ENCODE data around the gene SIGLEC12. TPM values are rescaled to one million over a fixed set of nuclear protein-coding genes. Genes with fewer than 3 reads are reported as not detected.
"Not testable (repeated sequence)": the region's sequence is repeated elsewhere in the genome, so short reads cannot be mapped to it uniquely, and the experiment has no call there.

SIGLEC12 gene
- total RNA-seq, 1 donor from 2014 or later: not detected

- H3K4me3 ChIP-seq (ENCODE audit: low read depth, low read length): no peak overlapping the region
- DNase-seq (ENCODE audit: low read depth): no peak
- TF ChIP-seq, protein P1, sequence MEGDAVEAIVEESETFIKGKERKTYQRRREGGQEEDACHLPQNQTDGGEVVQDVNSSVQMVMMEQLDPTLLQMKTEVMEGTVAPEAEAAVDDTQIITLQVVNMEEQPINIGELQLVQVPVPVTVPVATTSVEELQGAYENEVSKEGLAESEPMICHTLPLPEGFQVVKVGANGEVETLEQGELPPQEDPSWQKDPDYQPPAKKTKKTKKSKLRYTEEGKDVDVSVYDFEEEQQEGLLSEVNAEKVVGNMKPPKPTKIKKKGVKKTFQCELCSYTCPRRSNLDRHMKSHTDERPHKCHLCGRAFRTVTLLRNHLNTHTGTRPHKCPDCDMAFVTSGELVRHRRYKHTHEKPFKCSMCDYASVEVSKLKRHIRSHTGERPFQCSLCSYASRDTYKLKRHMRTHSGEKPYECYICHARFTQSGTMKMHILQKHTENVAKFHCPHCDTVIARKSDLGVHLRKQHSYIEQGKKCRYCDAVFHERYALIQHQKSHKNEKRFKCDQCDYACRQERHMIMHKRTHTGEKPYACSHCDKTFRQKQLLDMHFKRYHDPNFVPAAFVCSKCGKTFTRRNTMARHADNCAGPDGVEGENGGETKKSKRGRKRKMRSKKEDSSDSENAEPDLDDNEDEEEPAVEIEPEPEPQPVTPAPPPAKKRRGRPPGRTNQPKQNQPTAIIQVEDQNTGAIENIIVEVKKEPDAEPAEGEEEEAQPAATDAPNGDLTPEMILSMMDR (conservative IDR thresholded peaks at IDR 0.05; ENCODE audit: low read depth, low read length): no peak
These were observed 1.8 kb upstream of the SIGLEC12 start for GRCh38 chr19:51503286-51503817.

DNA sequence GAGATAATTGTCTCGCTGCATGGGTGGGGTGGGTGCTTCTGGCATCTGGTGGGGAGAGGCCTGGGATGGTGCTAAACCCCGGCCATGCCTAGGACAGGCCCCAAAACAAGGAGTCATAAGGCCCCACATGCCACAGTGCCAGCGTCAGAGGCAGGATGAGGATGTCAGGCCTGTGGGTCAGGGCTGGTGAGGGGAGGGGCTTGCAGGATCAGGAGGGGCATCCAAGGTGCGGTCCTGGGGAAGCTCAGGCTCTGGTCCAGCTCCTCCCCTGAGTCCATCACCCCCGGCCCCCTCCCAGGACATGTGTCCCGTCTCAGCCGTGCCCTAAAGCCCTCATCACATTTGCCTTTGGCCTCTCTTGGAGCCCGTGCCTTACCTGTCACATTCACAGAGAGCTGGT is 669 bp downstream of the SIGLEC12 start:
- DNase-seq (ENCODE audit: low read depth); H3K4me3 ChIP-seq (ENCODE audit: low read depth, low read length): not testable (repeated sequence)

- TF ChIP-seq, protein P1 (conservative IDR thresholded peaks at IDR 0.05; ENCODE audit: low read depth, low read length): no peak
- no peak overlapping the region for H3K4me3 ChIP-seq (ENCODE audit: low read depth, low read length)
- DNase-seq (ENCODE audit: low read depth): no peak
These were observed 3.9 kb downstream of the SIGLEC12 start for GRCh38 chr19:51497666-51498065.

- no peak overlapping the region for H3K4me3 ChIP-seq (ENCODE audit: low read depth, low read length)
- TF ChIP-seq, protein P1 (conservative IDR thresholded peaks at IDR 0.05; ENCODE audit: low read depth, low read length): no peak
- no peak for DNase-seq (ENCODE audit: low read depth)
These were observed 7.8 kb downstream of the SIGLEC12 start for GRCh38 chr19:51493776-51494175.

DNA sequence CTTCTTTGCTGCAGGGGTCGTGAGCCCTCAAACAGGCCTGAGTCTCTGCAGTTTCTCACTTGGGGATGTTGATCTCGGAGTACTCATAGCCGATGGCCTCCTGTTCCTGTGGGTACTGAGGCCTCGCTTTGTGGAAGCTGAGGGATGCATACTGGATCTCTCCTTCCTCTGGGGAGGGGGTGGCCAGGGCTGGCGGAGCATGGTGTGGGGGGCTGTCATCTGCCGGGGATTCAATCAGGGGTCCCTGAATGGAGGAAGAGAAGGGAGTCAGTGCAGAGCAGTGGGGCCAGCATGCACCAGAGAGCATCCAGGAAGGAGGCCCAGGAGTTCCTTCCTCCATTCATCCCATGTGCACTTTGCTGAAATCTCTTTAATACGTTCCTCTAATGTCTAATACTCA is 10.0 kb downstream of the SIGLEC12 start:
- no peak for DNase-seq (ENCODE audit: low read depth)
- H3K4me3 ChIP-seq (ENCODE audit: low read depth, low read length): no peak overlapping the region
- TF ChIP-seq, protein P1 (conservative IDR thresholded peaks at IDR 0.05; ENCODE audit: low read depth, low read length): no peak

- no peak overlapping the region for H3K4me3 ChIP-seq (ENCODE audit: low read depth, low read length)
- TF ChIP-seq, protein P1 (conservative IDR thresholded peaks at IDR 0.05; ENCODE audit: low read depth, low read length): no peak
- DNase-seq (ENCODE audit: low read depth): no peak
These were observed 10.9 kb downstream of the SIGLEC12 start for GRCh38 chr19:51490676-51491075.

GRCh38 chr19:51489113-51489512 is 12.5 kb downstream of the SIGLEC12 start:
- DNase-seq (ENCODE audit: low read depth): no peak
- no peak overlapping the region for H3K4me3 ChIP-seq (ENCODE audit: low read depth, low read length)
- TF ChIP-seq, protein P1 (conservative IDR thresholded peaks at IDR 0.05; ENCODE audit: low read depth, low read length): no peak
